Measurements from ENCODE around the gene TUBA3E.
"Not testable (repeated sequence)": the region's sequence is repeated elsewhere in the genome, so short reads cannot be mapped to it uniquely, and the experiment has no call there.

TUBA3E gene

GRCh38 chr2:130143266-130144039 is 54.8 kb downstream of the TUBA3E start:
- DNase-seq (ENCODE audit: low read depth) = not testable (repeated sequence)

DNA sequence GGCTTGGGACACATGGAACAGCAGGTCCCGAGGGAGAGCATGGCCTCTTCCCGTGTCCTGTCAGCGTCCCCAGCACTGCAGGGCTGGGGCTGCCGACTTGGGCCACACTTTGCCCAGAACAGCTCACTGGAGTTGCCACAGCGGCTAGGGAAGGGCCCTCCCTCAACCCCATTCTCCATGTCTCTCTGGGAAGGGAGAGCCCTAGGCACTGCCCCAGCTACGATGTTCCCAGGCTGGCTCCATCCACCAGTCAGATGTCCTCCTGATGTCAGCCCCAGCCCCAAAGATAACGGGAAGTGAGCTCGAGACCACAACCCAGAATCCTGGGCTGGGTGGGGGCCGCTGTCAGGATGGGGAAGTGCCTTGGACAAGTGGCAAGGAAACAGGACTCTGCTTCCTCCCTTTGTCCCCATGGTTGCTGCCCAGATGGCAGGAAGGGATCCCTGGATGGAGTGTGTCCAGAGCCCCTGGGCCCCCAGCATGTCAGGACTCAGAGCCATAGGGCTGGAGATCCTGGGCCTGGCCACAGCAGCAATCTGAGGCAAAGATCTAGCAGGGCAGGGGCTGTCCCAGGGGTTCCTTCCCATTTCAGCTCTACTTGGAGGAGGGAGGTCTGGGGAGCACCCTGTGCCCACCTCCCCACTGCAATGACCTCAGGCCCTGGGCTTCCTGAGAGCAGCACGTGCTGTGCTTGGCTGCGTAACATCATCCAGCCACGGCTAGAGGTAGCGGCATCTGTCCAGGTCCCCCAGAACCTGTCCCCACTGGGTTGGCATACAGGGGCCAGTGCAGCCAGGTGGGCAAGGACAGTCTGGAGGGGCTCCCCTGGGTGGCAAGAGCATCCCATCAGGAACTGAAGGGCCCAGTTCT is 55.6 kb downstream of the TUBA3E start:
- not testable (repeated sequence) for DNase-seq (ENCODE audit: low read depth)

All from T follicular helper cell (primary cell).